GM12892 (cell line): ENCODE measurements around the gene GHITM.
"Not testable (repeated sequence)": the region's sequence is repeated elsewhere in the genome, so short reads cannot be mapped to it uniquely, and the experiment has no call there.

Source experiments
- DNase-seq: peaks from one replicate; pipeline ENCODE4 v3.0.0; 2011; ENCODE audit not compliant: insufficient read length
- FAIRE-seq: peaks from 2 replicates; lab custom pipeline; 2011; peaks lifted over from hg19 to GRCh38; lab: Jason Lieb, UNC
- POLR2A ChIP-seq: IDR thresholded peaks from 2 replicates; pipeline ENCODE4 v1.6.1; 2011; ENCODE audit warnings: low read depth, low read length, control low read depth
- POLR2AphosphoS5 ChIP-seq: IDR thresholded peaks from 2 replicates; pipeline ENCODE4 v1.6.1; 2011; ENCODE audit warnings: low read depth, low read length, control low read depth
- TAF1 ChIP-seq: IDR thresholded peaks from 2 replicates; pipeline ENCODE4 v1.6.1; 2011; ENCODE audit warnings: low read depth, mild to moderate bottlenecking, control low read depth, low read length, borderline replicate concordance

GHITM gene

GRCh38 chr10:84171700-84172466 is 32.6 kb downstream of the GHITM start:
- FAIRE-seq, result peak; percentile 81
- TF ChIP-seq TAF1, result peak; percentile 59; the same call in 1 of the 2 replicates
- peak; percentile 78 for TF ChIP-seq POLR2A
- peak; percentile 66; the same call in 1 of the 2 replicates for TF ChIP-seq POLR2AphosphoS5
- not testable (repeated sequence) for DNase-seq

GRCh38 chr10:84172467-84173356 is 33.4 kb downstream of the GHITM start:
- FAIRE-seq (no peak), DNase-seq (no peak)
- no peak for TF ChIP-seq POLR2AphosphoS5
- TF ChIP-seq TAF1, result 0 out of 2 replicates have a peak, but pooled peaks have one; percentile 22
- TF ChIP-seq POLR2A, result peak; percentile 58; the same call in 1 of the 2 replicates

GRCh38 chr10:84173501-84173929 is 34.2 kb downstream of the GHITM start, which contains the start of gene GPR15LG:
Gene GPR15LG, plus strand, starts transcription at chr10:84173801. Its CDS starts 51 bp downstream, at chr10:84173852.
- no peak for TF ChIP-seq POLR2A
- TF ChIP-seq TAF1, result no peak
- TF ChIP-seq POLR2AphosphoS5, result no peak
- no peak for DNase-seq
- FAIRE-seq, result no peak

GRCh38 chr10:84175436-84175835 is 36.1 kb downstream of the GHITM start:
- no peak for DNase-seq
- no peak for FAIRE-seq
- TF ChIP-seq TAF1 (no peak), POLR2AphosphoS5 (no peak), POLR2A (no peak)

GRCh38 chr10:84176351-84176750 is 37.0 kb downstream of the GHITM start:
- FAIRE-seq, result no peak

GRCh38 chr10:84176836-84177474 is 37.6 kb downstream of the GHITM start:
- FAIRE-seq, result no peak

More at GRCh38 chr10:84176351-84176750, 37.0 kb downstream of the GHITM start:
- DNase-seq, result no peak
- TF ChIP-seq POLR2AphosphoS5 (no peak), POLR2A (no peak), TAF1 (no peak)

GRCh38 chr10:84177541-84178141 is 38.3 kb downstream of the GHITM start:
- TF ChIP-seq TAF1 (no peak), POLR2AphosphoS5 (no peak), POLR2A (no peak)
- FAIRE-seq, result peak; percentile 97

More at GRCh38 chr10:84176836-84177474, 37.6 kb downstream of the GHITM start:
- TF ChIP-seq POLR2A (no peak), POLR2AphosphoS5 (no peak), TAF1 (no peak)
- no peak for DNase-seq

GRCh38 chr10:84178160-84178609 is 38.9 kb downstream of the GHITM start:
- no peak for FAIRE-seq
- TF ChIP-seq POLR2A (no peak), POLR2AphosphoS5 (no peak), TAF1 (no peak)
- no peak for DNase-seq

More at GRCh38 chr10:84177541-84178141, 38.3 kb downstream of the GHITM start:
- no peak for DNase-seq

GRCh38 chr10:84179059-84179710 is 39.9 kb downstream of the GHITM start:
- FAIRE-seq (peak; percentile 79), DNase-seq (no peak)
- TF ChIP-seq POLR2AphosphoS5, result no peak
- TF ChIP-seq POLR2A, result no peak
- TF ChIP-seq TAF1, result no peak

- not testable (repeated sequence) for DNase-seq, FAIRE-seq
Measured at GRCh38 chr10:84180386-84180785, 41.1 kb downstream of the GHITM start.
